CD4-positive, alpha-beta T cell (primary cell): ENCODE results near the gene SSTR4. TPM values are rescaled to one million over a fixed set of nuclear protein-coding genes. Genes with fewer than 3 reads are reported as not detected.

Experiments
- ATAC-seq: fragments of 200-7000 bp; cut with Tn5 transposase; one replicate; pipeline ENCODE4 v1.10.0; 2022; ENCODE audit warnings: mild to moderate bottlenecking; ENCODE audit not compliant: poor library complexity
- CTCF ChIA-PET: fragments of 350-600 bp; sonication (Branson Sonifier 250); formaldehyde crosslinking; loops from one replicate; lab custom pipeline; 2021; ENCODE audit warnings: antibody characterized with exemption, inconsistent platforms; lab: Charles Lee
- POLR2A ChIA-PET: fragments of 350-600 bp; sonication (Branson Sonifier 250); formaldehyde crosslinking; loops from one replicate; lab custom pipeline; 2021; ENCODE audit warnings: antibody characterized with exemption, inconsistent platforms; lab: Charles Lee
- DNase-seq, 14 experiments: peaks; one replicate each; pipeline ENCODE4 v3.0.0-alpha.2; 2013 to 2020; ENCODE audit warnings: mixed read lengths in 2 of 14
- H3K27ac ChIP-seq, 2 donors: one replicate each; pipeline versions ENCODE4 v1.5.1 to v1.7.0; 2013; ENCODE audit warnings: low read length in 2 of 2, low read depth in 1 of 2, mild to moderate bottlenecking in 1 of 2
- H3K27me3 ChIP-seq, 2 experiments: 1 replicate in 1 of 2; 2 replicates in 1 of 2; pipeline versions ENCODE4 v1.6.1 to v1.7.0; 2013; ENCODE audit warnings: low read length in 2 of 2, control low read depth in 1 of 2, mild to moderate bottlenecking in 1 of 2, moderate library complexity in 1 of 2; ENCODE audit not compliant: insufficient read depth in 2 of 2, control insufficient read depth in 1 of 2
- H3K36me3 ChIP-seq: one replicate; pipeline ENCODE4 v1.6.1; 2013; ENCODE audit warnings: low read length, control low read depth; ENCODE audit not compliant: insufficient read depth
- H3K4me1 ChIP-seq: one replicate; pipeline ENCODE4 v1.6.1; 2013; ENCODE audit warnings: low read length, control low read depth; ENCODE audit not compliant: insufficient read depth
- H3K4me3 ChIP-seq: one replicate; pipeline ENCODE4 v1.5.1; 2013; ENCODE audit warnings: mild to moderate bottlenecking, low read length, moderate library complexity
- H3K9me3 ChIP-seq, 2 experiments: 1 replicate in 1 of 2; 2 replicates in 1 of 2; pipeline versions ENCODE4 v1.6.1 to v1.7.0; 2013; ENCODE audit warnings: low read length in 2 of 2, mild to moderate bottlenecking in 2 of 2, control low read depth in 1 of 2, moderate library complexity in 1 of 2; ENCODE audit not compliant: control insufficient read depth in 1 of 2, insufficient read depth in 1 of 2
- H3K27ac Mint-ChIP-seq: one replicate; pipeline ENCODE4 v1.8.0; 2020; ENCODE audit warnings: mixed read lengths
- H3K27me3 Mint-ChIP-seq: one replicate; pipeline ENCODE4 v1.8.0; 2021; ENCODE audit warnings: mixed read lengths
- H3K36me3 Mint-ChIP-seq: one replicate; pipeline ENCODE4 v1.8.0; 2021; ENCODE audit warnings: low read depth, mixed read lengths
- H3K4me1 Mint-ChIP-seq: one replicate; pipeline ENCODE4 v1.8.0; 2021; ENCODE audit warnings: low read depth, mixed read lengths
- H3K4me3 Mint-ChIP-seq: one replicate; pipeline ENCODE4 v1.8.0; 2020; ENCODE audit warnings: mild to moderate bottlenecking, mixed read lengths
- H3K9me3 Mint-ChIP-seq: one replicate; pipeline ENCODE4 v1.8.0; 2020; ENCODE audit warnings: mixed read lengths
- intact Hi-C, 2 experiments: fragments of 100-400 bp; cut with DNase I in 1 of 2; cut with micrococcal nuclease in 1 of 2; formaldehyde crosslinking; loops; one replicate each; pipeline versions ENCODE4 v1.15.1 to v1.9.0; 2023 to 2025; cut with DNase I, micrococcal nuclease
- total RNA-seq, 174 experiments: library from RNA in 2 of 174; stranded (reverse) in 2 of 174; gene quantifications; one replicate each; pipeline ENCODE4 v1.2.3 and lab custom pipeline; 2021 to 2026
- TF ChIP-seq, protein P1 (sequence below): fragments of 200-600 bp; IDR thresholded peaks from one replicate; pipeline ENCODE4 v1.8.0; 2022; ENCODE audit warnings: antibody characterized with exemption, mild to moderate bottlenecking

Gene SSTR4
- total RNA-seq, 2 experiments from 2014 or later = not detected

- Mint-ChIP-seq H3K27me3 (peaks cover 57% of the 10 kb centered on the region), H3K4me3 (no peak overlapping the region), H3K9me3 (no peaks in the 10 kb centered on the region), H3K36me3 (no peaks in the 10 kb centered on the region), H3K27ac (no peak overlapping the region), H3K4me1 (no peaks in the 10 kb centered on the region)
- Histone ChIP-seq H3K4me3 (no peak overlapping the region), H3K9me3 (peaks cover 0 to 11% of the 10 kb centered on the region in 2 experiments), H3K4me1 (no peaks in the 10 kb centered on the region), H3K27ac (no peak overlapping the region), H3K27me3 (peaks cover 7 to 8% of the 10 kb centered on the region in 2 experiments), H3K36me3 (no peaks in the 10 kb centered on the region)
- POLR2A ChIA-PET = no interaction called here
- TF ChIP-seq, protein P1, sequence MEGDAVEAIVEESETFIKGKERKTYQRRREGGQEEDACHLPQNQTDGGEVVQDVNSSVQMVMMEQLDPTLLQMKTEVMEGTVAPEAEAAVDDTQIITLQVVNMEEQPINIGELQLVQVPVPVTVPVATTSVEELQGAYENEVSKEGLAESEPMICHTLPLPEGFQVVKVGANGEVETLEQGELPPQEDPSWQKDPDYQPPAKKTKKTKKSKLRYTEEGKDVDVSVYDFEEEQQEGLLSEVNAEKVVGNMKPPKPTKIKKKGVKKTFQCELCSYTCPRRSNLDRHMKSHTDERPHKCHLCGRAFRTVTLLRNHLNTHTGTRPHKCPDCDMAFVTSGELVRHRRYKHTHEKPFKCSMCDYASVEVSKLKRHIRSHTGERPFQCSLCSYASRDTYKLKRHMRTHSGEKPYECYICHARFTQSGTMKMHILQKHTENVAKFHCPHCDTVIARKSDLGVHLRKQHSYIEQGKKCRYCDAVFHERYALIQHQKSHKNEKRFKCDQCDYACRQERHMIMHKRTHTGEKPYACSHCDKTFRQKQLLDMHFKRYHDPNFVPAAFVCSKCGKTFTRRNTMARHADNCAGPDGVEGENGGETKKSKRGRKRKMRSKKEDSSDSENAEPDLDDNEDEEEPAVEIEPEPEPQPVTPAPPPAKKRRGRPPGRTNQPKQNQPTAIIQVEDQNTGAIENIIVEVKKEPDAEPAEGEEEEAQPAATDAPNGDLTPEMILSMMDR = no peak
- DNase-seq = no peak
- CTCF ChIA-PET = interaction anchor here (0.6 kb wide), 1 partner anchor 465 kb away, joined by 3 read pairs; no protein-coding TSS in a partner anchor
- no peak for ATAC-seq
- intact Hi-C loops = no loop called here
Observed at GRCh38 chr20:23039136-23039875, 4.2 kb downstream of the SSTR4 start.

DNA sequence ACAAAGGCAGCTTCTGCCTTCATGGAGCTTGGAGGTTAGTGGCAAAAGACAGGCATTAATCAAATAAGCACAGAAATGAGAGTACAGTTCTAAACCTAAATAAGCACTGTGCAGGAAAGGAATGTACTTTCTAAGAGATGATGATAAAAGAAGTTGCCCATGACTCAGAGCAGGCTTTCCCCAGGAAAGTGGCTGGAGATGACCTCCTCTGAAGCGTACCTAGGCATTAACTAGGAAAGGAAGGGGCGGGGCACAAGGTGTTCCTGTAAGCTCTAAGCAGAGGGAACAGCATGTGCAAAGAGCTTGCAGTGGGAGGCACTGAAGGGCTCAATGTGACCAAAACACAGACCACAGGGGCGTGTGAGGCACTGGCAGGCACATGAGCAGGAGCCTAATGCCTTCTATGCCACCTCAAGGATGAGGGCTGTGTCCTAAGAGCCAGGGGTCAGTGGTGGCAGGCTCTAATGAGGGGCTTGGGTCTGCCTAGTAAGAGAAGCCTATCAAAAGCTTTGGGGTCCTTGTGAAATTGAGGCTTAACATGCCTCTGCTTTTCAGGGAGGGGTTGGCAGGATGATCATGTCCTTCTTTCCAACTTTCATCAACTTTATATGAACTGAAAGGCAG, 4.9 kb downstream of the SSTR4 start:
- ChIA-PET CTCF (interaction anchor here (0.6 kb wide), 1 partner anchor 465 kb away, joined by 3 read pairs; no protein-coding TSS in a partner anchor), POLR2A (no interaction called here)
- Histone ChIP-seq H3K27me3 (peaks cover 8 to 10% of the 10 kb centered on the region in 2 experiments), H3K27ac (no peak overlapping the region), H3K9me3 (peaks cover 0 to 11% of the 10 kb centered on the region in 2 experiments), H3K4me3 (no peak overlapping the region), H3K4me1 (no peaks in the 10 kb centered on the region), H3K36me3 (no peaks in the 10 kb centered on the region)
- H3K4me3 Mint-ChIP-seq = no peak overlapping the region
- no peaks in the 10 kb centered on the region for H3K36me3 Mint-ChIP-seq
- no peak overlapping the region for H3K27ac Mint-ChIP-seq
- ATAC-seq (no peak), DNase-seq (no peak)
- no peaks in the 10 kb centered on the region for H3K9me3 Mint-ChIP-seq
- TF ChIP-seq, protein P1 = no peak
- peaks cover 58% of the 10 kb centered on the region for H3K27me3 Mint-ChIP-seq
- no peaks in the 10 kb centered on the region for H3K4me1 Mint-ChIP-seq
- intact Hi-C loops = no loop called here

GRCh38 chr20:23042270-23042669, 7.2 kb downstream of the SSTR4 start:
- ATAC-seq = no peak
- H3K9me3 ChIP-seq = no peaks in the 10 kb centered on the region
- H3K4me3 ChIP-seq = no peak overlapping the region
- no peak for DNase-seq
- CTCF ChIA-PET = no interaction called here
- no peaks in the 10 kb centered on the region for H3K4me1 ChIP-seq
- no peaks in the 10 kb centered on the region for H3K36me3 ChIP-seq
- Mint-ChIP-seq H3K27ac (no peak overlapping the region), H3K9me3 (no peaks in the 10 kb centered on the region), H3K4me1 (peaks cover 5% of the 10 kb centered on the region), H3K36me3 (no peaks in the 10 kb centered on the region), H3K4me3 (no peak overlapping the region), H3K27me3 (peaks cover 63% of the 10 kb centered on the region)
- H3K27ac ChIP-seq = no peak overlapping the region
- peaks cover 18 to 26% of the 10 kb centered on the region in 2 experiments for H3K27me3 ChIP-seq
- TF ChIP-seq, protein P1 = no peak
- POLR2A ChIA-PET = no interaction called here
- intact Hi-C loops = no loop called here
